Measurements from ENCODE around the gene CRELD1. TPM values are rescaled to one million over a fixed set of nuclear protein-coding genes. Genes with fewer than 3 reads are reported as not detected.
A peak's percentile ranks its signal among the peaks of the same experiment; 100 is the strongest.

The CRELD1 gene
- total and polyA plus RNA-seq, 4 donors, result 12.6 to 31.1 (median 25.0) TPM

DNA sequence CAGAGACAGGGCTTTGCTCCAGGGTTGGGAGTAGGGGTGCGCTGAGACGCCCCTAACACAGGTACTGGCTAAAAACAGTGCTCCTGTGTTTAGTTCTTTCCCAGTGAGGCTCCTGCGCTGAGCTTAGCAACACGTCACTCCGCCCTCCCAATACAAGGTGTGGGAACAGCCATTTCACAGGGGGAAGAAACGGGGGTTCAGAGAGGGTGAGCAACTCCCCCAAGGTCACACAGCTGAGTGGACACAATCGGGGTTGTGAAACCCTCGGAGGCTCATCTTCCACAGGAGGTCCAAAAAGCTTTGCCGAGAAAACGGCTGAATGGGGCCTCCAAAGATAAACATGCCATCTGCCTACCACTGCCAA, 17.9 kb downstream of the CRELD1 start:
- no peaks in the 10 kb centered on the region for H3K9me3 ChIP-seq (ENCODE audit: control insufficient read depth in 4 of 4, low read length in 3 of 4)
- H3K4me1 ChIP-seq (ENCODE audit: control insufficient read depth in 4 of 4, insufficient read depth in 4 of 4, low read length in 3 of 4), result peaks cover 12 to 30% (median 22%) of the 10 kb centered on the region in 4 donors
- H3K9ac ChIP-seq (ENCODE audit: low read depth in 1 of 2, low read length in 2 of 2), result no peak overlapping the region
- TF ChIP-seq, protein P1, sequence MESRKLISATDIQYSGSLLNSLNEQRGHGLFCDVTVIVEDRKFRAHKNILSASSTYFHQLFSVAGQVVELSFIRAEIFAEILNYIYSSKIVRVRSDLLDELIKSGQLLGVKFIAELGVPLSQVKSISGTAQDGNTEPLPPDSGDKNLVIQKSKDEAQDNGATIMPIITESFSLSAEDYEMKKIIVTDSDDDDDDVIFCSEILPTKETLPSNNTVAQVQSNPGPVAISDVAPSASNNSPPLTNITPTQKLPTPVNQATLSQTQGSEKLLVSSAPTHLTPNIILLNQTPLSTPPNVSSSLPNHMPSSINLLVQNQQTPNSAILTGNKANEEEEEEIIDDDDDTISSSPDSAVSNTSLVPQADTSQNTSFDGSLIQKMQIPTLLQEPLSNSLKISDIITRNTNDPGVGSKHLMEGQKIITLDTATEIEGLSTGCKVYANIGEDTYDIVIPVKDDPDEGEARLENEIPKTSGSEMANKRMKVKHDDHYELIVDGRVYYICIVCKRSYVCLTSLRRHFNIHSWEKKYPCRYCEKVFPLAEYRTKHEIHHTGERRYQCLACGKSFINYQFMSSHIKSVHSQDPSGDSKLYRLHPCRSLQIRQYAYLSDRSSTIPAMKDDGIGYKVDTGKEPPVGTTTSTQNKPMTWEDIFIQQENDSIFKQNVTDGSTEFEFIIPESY (IDR thresholded peaks at IDR 0.05), result no peak
- TF ChIP-seq, protein P2, sequence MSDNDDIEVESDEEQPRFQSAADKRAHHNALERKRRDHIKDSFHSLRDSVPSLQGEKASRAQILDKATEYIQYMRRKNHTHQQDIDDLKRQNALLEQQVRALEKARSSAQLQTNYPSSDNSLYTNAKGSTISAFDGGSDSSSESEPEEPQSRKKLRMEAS (IDR thresholded peaks at IDR 0.05), result no peak
- TF ChIP-seq TAF1 (conservative IDR thresholded peaks at IDR 0.05) (no peak), JUND (IDR thresholded peaks at IDR 0.05) (no peak)
- WGBS, result 46% methylated on average over 10 of the region's 10 CpGs
- peaks cover 0 to 3% (median 0%) of the 10 kb centered on the region in 4 donors for H3K27me3 ChIP-seq (ENCODE audit: control insufficient read depth in 4 of 4, insufficient read depth in 4 of 4, low read length in 3 of 4)
- H3K4me3 ChIP-seq (ENCODE audit: low read depth in 1 of 3, low read length in 3 of 3), result peak overlapping the region in 1 of 3 donors; percentile 53
- no peak overlapping the region for H3K27ac ChIP-seq (ENCODE audit: low read depth in 1 of 2, low read length in 2 of 2)
- no peaks in the 10 kb centered on the region for H3K36me3 ChIP-seq (ENCODE audit: control insufficient read depth in 4 of 4, insufficient read depth in 3 of 4, low read depth in 1 of 4, low read length in 3 of 4)
- DNase-seq (ENCODE audit: low spot score), result no peak

DNA sequence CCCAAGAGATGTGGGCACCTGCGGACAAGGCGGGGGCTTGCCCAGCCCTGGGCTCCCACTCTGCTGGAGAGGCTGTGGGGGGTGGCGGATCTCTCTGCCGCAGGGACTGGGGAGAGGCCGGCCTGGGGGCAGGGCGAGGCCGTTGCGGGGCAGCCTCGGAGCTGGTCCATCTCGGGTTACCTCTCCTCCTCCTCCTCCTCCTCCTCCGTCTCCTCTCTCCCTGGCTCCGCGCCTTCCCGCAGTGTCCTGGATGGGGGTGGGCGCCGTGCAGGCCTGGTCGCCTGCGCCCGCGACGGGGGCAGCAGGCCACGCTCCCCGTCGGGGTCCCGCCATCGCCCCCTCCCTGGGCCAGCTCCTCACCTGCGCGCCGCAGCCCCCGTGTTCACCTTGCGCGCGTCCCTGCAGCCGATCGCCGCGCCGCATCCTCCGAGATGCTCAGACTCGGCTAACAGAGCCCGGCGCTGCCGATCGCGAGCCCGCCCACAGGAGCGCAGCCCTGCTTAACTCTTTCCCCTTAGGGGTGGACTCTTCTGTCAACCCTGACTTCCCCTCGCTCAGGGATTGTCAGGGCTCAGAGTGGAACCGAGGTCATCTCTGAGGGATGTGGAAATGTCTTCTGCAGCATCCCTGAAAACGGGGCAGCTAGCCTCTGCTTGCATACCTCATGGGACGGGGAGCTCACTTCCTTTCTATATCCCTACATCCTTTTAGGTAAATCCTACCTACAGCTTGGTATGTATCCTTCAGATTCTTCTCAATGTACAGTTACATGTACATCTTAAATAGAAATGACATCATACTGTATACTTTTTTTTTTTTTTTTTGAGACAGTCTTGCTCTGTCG, 18.6 kb downstream of the CRELD1 start, which contains the start of gene PRRT3:
Gene PRRT3 (minus strand): TSS at position 447 of the 844 bp plus-strand sequence. CDS start 2,293 bp downstream, outside the sequence.
- H3K9me3 ChIP-seq (ENCODE audit: control insufficient read depth in 4 of 4, low read length in 3 of 4), result no peaks in the 10 kb centered on the region
- no peak within 1 kb of the TSS for H3K27ac ChIP-seq (ENCODE audit: low read depth in 1 of 2, low read length in 2 of 2)
- H3K9ac ChIP-seq (ENCODE audit: low read depth in 1 of 2, low read length in 2 of 2), result no peak within 1 kb of the TSS
- DNase-seq (ENCODE audit: low spot score), result no peak
- TF ChIP-seq FOXA1 (IDR thresholded peaks at IDR 0.05), result no peak
- no peak for TF ChIP-seq SP1 (IDR thresholded peaks at IDR 0.05)
- TF ChIP-seq RXRA (IDR thresholded peaks at IDR 0.05), result no peak
- TF ChIP-seq HNF4G (IDR thresholded peaks at IDR 0.05), result no peak
- TF ChIP-seq GABPA (IDR thresholded peaks at IDR 0.05 in 1 of 2, conservative IDR thresholded peaks at IDR 0.05 in 1 of 2), result no peak
- TF ChIP-seq TAF1 (conservative IDR thresholded peaks at IDR 0.05), result no peak
- TF ChIP-seq RAD21 (IDR thresholded peaks at IDR 0.05), result no peak
- TF ChIP-seq JUND (IDR thresholded peaks at IDR 0.05), result no peak
- 8% methylated on average over 52 of the region's 52 CpGs for WGBS
- no peaks in the 10 kb centered on the region for H3K36me3 ChIP-seq (ENCODE audit: control insufficient read depth in 4 of 4, insufficient read depth in 3 of 4, low read depth in 1 of 4, low read length in 3 of 4)
- H3K27me3 ChIP-seq (ENCODE audit: control insufficient read depth in 4 of 4, insufficient read depth in 4 of 4, low read length in 3 of 4), result peaks cover 0 to 3% (median 0%) of the 10 kb centered on the region in 4 donors
- peaks cover 12 to 25% (median 18%) of the 10 kb centered on the region in 4 donors for H3K4me1 ChIP-seq (ENCODE audit: control insufficient read depth in 4 of 4, insufficient read depth in 4 of 4, low read length in 3 of 4)
- peak within 1 kb of the TSS in 2 of 3 donors; percentile 32 to 53 for H3K4me3 ChIP-seq (ENCODE audit: low read depth in 1 of 3, low read length in 3 of 3)

DNA sequence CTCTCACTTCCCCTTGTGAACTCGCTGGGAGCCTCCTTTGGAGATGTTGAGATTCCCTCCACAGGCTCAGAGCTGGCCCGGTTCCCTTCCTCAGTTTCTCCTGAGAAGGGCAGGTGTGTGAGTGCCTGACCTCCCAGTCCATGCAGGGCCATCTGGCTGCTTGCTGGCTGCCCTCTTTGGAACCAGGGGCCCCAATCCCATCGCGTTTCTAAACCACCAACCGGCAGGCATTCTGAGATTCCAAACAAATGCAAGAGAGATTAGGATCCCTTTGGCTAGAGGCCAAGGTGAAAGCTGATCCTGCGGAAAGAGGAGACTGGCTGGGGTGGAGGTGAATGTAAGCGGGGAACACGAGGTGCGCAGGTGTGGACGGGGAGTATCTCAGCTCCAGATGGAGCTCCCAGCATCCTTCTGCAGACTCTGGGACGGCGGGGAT, 21.5 kb downstream of the CRELD1 start:
- H3K27me3 ChIP-seq (ENCODE audit: control insufficient read depth in 4 of 4, insufficient read depth in 4 of 4, low read length in 3 of 4), result peaks cover 0 to 3% (median 0%) of the 10 kb centered on the region in 4 donors
- no peak overlapping the region for H3K4me3 ChIP-seq (ENCODE audit: low read depth in 1 of 3, low read length in 3 of 3)
- no peak overlapping the region for H3K9ac ChIP-seq (ENCODE audit: low read depth in 1 of 2, low read length in 2 of 2)
- no peak for DNase-seq (ENCODE audit: low spot score)
- H3K36me3 ChIP-seq (ENCODE audit: control insufficient read depth in 4 of 4, insufficient read depth in 3 of 4, low read depth in 1 of 4, low read length in 3 of 4), result no peaks in the 10 kb centered on the region
- H3K9me3 ChIP-seq (ENCODE audit: control insufficient read depth in 4 of 4, low read length in 3 of 4), result no peaks in the 10 kb centered on the region
- H3K27ac ChIP-seq (ENCODE audit: low read depth in 1 of 2, low read length in 2 of 2), result no peak overlapping the region
- peaks cover 8 to 22% (median 15%) of the 10 kb centered on the region in 4 donors for H3K4me1 ChIP-seq (ENCODE audit: control insufficient read depth in 4 of 4, insufficient read depth in 4 of 4, low read length in 3 of 4)
- WGBS, result 50% methylated on average over 12 of the region's 12 CpGs
- no peak for TF ChIP-seq SP1 (IDR thresholded peaks at IDR 0.05)
- TF ChIP-seq NR2F2 (IDR thresholded peaks at IDR 0.05), result no peak
- TF ChIP-seq HNF4A (conservative IDR thresholded peaks at IDR 0.05), result no peak
- TF ChIP-seq FOXA2 (IDR thresholded peaks at IDR 0.05), result no peak

Data from liver (tissue), 9 donors.